A673 (cell line): Measurements from ENCODE around the gene CDH10. TPM values are rescaled to one million over a fixed set of nuclear protein-coding genes. Genes with fewer than 3 reads are reported as not detected.

Source experiments
- BruUV-seq: library from RNA; stranded (reverse); fragments of 400-500 nt; replicated peaks from 2 replicates; lab custom pipeline; 2021; lab: Mats Ljungman, UMichigan
- CTCF ChIA-PET: fragments of 300-600 bp; sonication (Branson Sonifier 250); formaldehyde crosslinking; loops from one replicate; lab custom pipeline; 2022; ENCODE audit warnings: antibody characterized with exemption; lab: Charles Lee
- POLR2A ChIA-PET: fragments of 300-600 bp; sonication (Branson Sonifier 250); formaldehyde crosslinking; loops from one replicate; lab custom pipeline; 2022; ENCODE audit warnings: antibody characterized with exemption; ENCODE audit not compliant: low non-redundant PET; lab: Charles Lee
- DNase-seq: peaks from one replicate; pipeline ENCODE4 v3.0.0-alpha.2; 2015; ENCODE audit warnings: low spot score
- H3K27ac ChIP-seq: fragments of 200-600 bp; sonication (generic); 2 replicates; pipeline ENCODE4 v1.5.1; 2016; ENCODE audit warnings: mixed run types, low read depth, mild to moderate bottlenecking, mixed read lengths, antibody characterized with exemption, low read length; ENCODE audit not compliant: poor library complexity, severe bottlenecking
- H3K27me3 ChIP-seq: fragments of 200-600 bp; sonication (generic); replicated peaks from 2 replicates; pipeline ENCODE4 v1.6.1; 2017; ENCODE audit warnings: mixed run types, low read depth, mild to moderate bottlenecking, mixed read lengths, antibody characterized with exemption, low read length; ENCODE audit not compliant: insufficient read depth, poor library complexity
- H3K36me3 ChIP-seq: fragments of 200-600 bp; sonication (generic); 2 replicates; pipeline ENCODE4 v1.6.1; 2016; ENCODE audit warnings: mixed run types, mild to moderate bottlenecking, mixed read lengths, antibody characterized with exemption, low read length; ENCODE audit not compliant: insufficient read depth, poor library complexity, severe bottlenecking
- H3K4me1 ChIP-seq: fragments of 200-600 bp; sonication (generic); 2 replicates; pipeline ENCODE4 v1.6.1; 2017; ENCODE audit warnings: mixed run types, mild to moderate bottlenecking, mixed read lengths, antibody characterized with exemption, low read length; ENCODE audit not compliant: insufficient read depth, poor library complexity, severe bottlenecking
- H3K4me3 ChIP-seq: fragments of 200-600 bp; sonication (generic); 2 replicates; pipeline ENCODE4 v1.5.1; 2016; ENCODE audit warnings: low read depth, mixed run types, mild to moderate bottlenecking, mixed read lengths, low read length; ENCODE audit not compliant: poor library complexity, severe bottlenecking
- H3K9me3 ChIP-seq: fragments of 200-600 bp; sonication (generic); 2 replicates; pipeline ENCODE4 v1.6.1; 2016; ENCODE audit warnings: mixed run types, low read depth, mild to moderate bottlenecking, mixed read lengths, antibody characterized with exemption, low read length; ENCODE audit not compliant: poor library complexity, severe bottlenecking
- EZH2 ChIP-seq: fragments of 200-600 bp; sonication (generic); IDR thresholded peaks from 2 replicates; pipeline ENCODE4 v1.6.1; 2017; ENCODE audit warnings: borderline replicate concordance, low read depth, mild to moderate bottlenecking, mixed read lengths, antibody characterized with exemption, low read length; ENCODE audit not compliant: poor library complexity, severe bottlenecking
- intact Hi-C: fragments of 100-400 bp; cut with micrococcal nuclease; formaldehyde crosslinking; loops from one replicate; pipeline ENCODE4 v1.10.0; 2022; ENCODE audit not compliant: unreplicated experiment
- total RNA-seq: library from RNA; stranded (reverse); gene quantifications from 2 replicates; pipeline ENCODE4 v1.2.3, GENCODE V29; 2021
- TF ChIP-seq, protein P1 (sequence below): fragments of 300-800, 200-600 bp; sonication (generic); conservative IDR thresholded peaks from 2 replicates; pipeline ENCODE4 v1.5.1; 2017; ENCODE audit warnings: low read depth, mild to moderate bottlenecking, antibody characterized with exemption, low read length, moderate library complexity, mixed read lengths

The CDH10 gene
- total RNA-seq, 1 experiment from 2014 or later: 1.2 TPM

- no peak for DNase-seq
- CTCF ChIA-PET: no interaction called here
- Histone ChIP-seq H3K4me1 (peaks cover 11% of the 10 kb centered on the region), H3K36me3 (no peaks in the 10 kb centered on the region), H3K27ac (no peak overlapping the region), H3K4me3 (no peak overlapping the region), H3K9me3 (no peaks in the 10 kb centered on the region), H3K27me3 (no peaks in the 10 kb centered on the region)
- BruUV-seq: no TSS peak
- intact Hi-C loops: no loop called here
- POLR2A ChIA-PET: no interaction called here
- no peak for TF ChIP-seq EZH2
These were observed 147.1 kb downstream of the CDH10 start for GRCh38 chr5:24497591-24498157.

DNA sequence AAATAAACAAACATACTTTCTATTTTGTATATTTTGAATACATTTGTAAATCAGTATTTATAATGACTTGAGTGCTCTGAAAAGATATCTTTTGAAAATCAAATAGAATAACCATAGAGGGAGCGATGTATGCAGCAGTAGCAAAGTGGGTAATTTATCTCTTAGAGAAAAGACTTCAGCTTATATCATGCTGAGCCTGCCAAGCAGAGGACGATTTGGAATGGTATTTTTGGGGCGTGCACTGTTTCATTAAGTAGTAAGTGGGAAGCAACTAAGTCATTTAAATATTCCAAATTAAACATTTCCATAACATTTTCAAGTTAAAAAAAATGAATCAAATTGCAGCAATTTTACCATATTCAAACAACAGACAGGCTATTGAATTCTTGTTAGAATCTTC lies 147.6 kb downstream of the CDH10 start:
- Histone ChIP-seq H3K4me3 (no peak overlapping the region), H3K27ac (no peak overlapping the region), H3K36me3 (no peaks in the 10 kb centered on the region), H3K9me3 (no peaks in the 10 kb centered on the region), H3K27me3 (no peaks in the 10 kb centered on the region), H3K4me1 (peaks cover 9% of the 10 kb centered on the region)
- intact Hi-C loops: no loop called here
- BruUV-seq: no TSS peak
- POLR2A ChIA-PET: interaction anchor here (0.6 to 0.7 kb wide), 2 partner anchors 14 to 403 kb away, joined by 3 to 6 read pairs; no protein-coding TSS in a partner anchor
- TF ChIP-seq, protein P1, sequence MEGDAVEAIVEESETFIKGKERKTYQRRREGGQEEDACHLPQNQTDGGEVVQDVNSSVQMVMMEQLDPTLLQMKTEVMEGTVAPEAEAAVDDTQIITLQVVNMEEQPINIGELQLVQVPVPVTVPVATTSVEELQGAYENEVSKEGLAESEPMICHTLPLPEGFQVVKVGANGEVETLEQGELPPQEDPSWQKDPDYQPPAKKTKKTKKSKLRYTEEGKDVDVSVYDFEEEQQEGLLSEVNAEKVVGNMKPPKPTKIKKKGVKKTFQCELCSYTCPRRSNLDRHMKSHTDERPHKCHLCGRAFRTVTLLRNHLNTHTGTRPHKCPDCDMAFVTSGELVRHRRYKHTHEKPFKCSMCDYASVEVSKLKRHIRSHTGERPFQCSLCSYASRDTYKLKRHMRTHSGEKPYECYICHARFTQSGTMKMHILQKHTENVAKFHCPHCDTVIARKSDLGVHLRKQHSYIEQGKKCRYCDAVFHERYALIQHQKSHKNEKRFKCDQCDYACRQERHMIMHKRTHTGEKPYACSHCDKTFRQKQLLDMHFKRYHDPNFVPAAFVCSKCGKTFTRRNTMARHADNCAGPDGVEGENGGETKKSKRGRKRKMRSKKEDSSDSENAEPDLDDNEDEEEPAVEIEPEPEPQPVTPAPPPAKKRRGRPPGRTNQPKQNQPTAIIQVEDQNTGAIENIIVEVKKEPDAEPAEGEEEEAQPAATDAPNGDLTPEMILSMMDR: no peak
- TF ChIP-seq EZH2: no peak
- CTCF ChIA-PET: no interaction called here
- DNase-seq: peak; percentile 3

- POLR2A ChIA-PET: no interaction called here
- TF ChIP-seq, protein P1: no peak
- no peak for DNase-seq
These were observed 148.5 kb downstream of the CDH10 start for GRCh38 chr5:24496268-24496667.

DNA sequence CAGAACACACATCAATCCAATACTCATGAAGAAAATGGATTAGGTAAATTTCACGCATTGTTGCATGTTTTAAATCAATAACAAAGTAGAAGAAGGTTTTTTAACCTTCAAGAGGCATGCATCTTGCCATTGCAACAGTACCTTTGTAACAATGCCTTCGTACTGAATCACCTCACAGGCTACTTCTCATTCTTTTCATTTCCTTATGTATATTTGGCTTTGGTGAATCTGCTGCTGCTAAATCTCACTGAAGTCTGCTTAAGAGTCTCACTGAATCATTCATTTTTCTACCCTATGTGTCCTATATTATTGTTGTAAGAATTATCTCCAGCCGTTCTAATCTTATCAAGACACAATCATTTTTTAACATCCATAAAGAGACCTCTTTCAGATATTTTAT lies 152.5 kb downstream of the CDH10 start:
- no peaks in the 10 kb centered on the region for H3K27me3 ChIP-seq
- intact Hi-C loops: no loop called here
- no peak for TF ChIP-seq EZH2
- TF ChIP-seq, protein P1: no peak
- H3K9me3 ChIP-seq: no peaks in the 10 kb centered on the region
- H3K4me3 ChIP-seq: no peak overlapping the region
- CTCF ChIA-PET: no interaction called here
- no peak overlapping the region for H3K27ac ChIP-seq
- no TSS peak for BruUV-seq
- no peaks in the 10 kb centered on the region for H3K36me3 ChIP-seq
- H3K4me1 ChIP-seq: peaks cover 2% of the 10 kb centered on the region
- POLR2A ChIA-PET: no interaction called here
- no peak for DNase-seq

More at GRCh38 chr5:24496268-24496667, 148.5 kb downstream of the CDH10 start:
- Histone ChIP-seq H3K27me3 (no peaks in the 10 kb centered on the region), H3K36me3 (no peaks in the 10 kb centered on the region), H3K27ac (no peak overlapping the region), H3K4me3 (no peak overlapping the region), H3K9me3 (no peaks in the 10 kb centered on the region), H3K4me1 (peaks cover 9% of the 10 kb centered on the region)
- no TSS peak for BruUV-seq
- CTCF ChIA-PET: no interaction called here
- intact Hi-C loops: no loop called here
